Stimulated activated naive CD8-positive, alpha-beta T cell treated with anti-CD3 and anti-CD28 coated beads, Interleukin-15, Interleukin-2, amounts not matched to agents 100 U/mL and 50 U/mL, for 24 hours (primary cell): ENCODE measurements around the gene LEUTX.

Experiments
- ATAC-seq: fragments of 150-1000 bp; cut with Tn5 transposase; one replicate; pipeline ENCODE4 v1.10.0; 2021
- DNase-seq: peaks from one replicate; pipeline ENCODE4 v3.0.0; 2021

Gene LEUTX

DNA sequence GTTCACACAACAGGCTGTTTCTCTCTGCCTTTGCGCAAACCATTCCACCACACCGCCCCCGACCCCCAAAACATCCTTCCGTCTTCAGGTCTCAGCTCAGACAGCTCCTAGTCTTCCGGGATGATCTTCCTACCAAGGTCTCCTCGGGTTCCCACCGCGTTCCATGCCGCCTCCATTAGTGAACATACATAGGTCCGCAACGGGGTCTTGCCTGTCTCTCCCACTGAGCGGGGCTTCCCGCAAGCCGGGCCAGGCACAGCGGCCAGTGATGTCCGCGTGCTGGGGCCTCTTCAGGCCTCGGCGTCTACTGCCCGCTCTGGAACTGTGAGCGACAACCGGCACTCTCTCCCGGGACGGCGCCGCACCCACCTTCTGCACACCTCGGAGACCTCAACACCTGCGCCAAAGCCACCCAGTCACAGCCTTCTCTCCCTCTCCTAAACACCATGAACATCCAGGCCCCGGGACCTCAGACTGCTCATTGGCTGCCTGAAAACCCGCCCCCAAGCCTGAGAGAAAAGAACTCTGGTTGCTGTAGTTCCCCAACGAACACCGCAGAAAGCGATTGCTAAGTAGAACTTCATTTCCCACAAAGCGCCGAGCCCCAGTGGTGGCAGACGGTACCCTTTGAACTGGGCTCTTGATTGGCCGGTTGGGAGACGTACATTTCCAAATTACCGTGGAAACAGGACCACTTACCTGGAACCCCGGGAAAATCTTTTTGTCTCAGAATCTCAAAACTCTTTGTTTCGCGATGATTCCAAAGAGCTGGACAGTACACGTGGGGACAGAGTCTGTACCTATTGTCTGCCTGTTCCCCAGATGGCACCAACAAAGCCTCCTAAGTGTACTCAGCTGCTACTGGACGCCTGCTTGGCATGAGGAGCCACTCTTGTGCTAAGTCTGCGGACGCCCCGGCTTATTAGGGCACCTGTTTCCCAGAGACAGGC lies 45.8 kb downstream of the LEUTX start:
- ATAC-seq = peak; percentile 99

DNA sequence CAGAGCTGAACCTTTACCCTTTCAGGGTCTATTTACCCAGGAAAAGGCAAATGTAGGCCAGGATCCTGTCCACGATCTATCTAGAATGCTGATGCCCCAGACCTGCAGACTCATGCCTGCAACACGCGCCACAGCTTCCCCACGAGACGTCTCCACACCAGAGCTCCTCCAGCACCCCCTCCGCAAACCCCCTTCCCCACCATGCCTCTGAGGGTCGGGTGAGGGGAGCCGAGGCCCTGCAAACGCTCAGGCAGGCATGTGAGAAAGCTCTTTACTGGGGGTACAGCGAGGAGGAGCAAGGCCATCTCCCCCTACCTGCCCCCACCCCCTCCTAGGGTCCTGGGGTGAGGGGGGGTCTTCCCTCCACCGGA lies 46.4 kb downstream of the LEUTX start:
- DNase-seq (no peak), ATAC-seq (no peak)

More for the DNA sequence above, 45.8 kb downstream of the LEUTX start:
- DNase-seq = peak; percentile 85

DNA sequence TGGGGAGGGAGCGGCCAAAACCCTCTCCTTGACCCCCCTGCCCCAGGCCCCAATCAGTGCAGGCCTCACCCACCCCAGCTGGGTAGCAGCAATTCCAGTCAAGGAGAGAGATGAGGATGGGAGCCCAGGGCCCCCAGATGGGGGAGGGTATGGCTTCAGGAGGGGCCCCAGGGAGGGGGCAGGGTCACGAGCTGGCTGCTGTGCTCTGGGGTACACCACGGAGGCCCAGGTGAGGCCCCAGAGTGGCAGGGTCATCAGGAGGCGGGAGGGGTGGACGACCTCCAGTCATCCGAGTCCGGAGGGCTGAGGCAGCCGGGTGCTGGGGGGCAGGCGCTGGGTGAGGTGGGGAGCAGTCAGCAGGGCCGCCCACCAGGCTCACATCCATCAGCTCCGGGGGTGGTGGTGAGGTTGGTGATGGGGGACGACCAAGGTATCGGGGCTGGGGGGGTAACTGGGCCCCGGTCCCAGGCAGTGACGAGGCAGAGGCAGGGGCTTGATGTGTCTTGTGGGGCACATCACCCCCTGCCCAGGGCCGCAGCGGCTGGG lies 47.0 kb downstream of the LEUTX start:
- ATAC-seq (no peak), DNase-seq (no peak)

DNA sequence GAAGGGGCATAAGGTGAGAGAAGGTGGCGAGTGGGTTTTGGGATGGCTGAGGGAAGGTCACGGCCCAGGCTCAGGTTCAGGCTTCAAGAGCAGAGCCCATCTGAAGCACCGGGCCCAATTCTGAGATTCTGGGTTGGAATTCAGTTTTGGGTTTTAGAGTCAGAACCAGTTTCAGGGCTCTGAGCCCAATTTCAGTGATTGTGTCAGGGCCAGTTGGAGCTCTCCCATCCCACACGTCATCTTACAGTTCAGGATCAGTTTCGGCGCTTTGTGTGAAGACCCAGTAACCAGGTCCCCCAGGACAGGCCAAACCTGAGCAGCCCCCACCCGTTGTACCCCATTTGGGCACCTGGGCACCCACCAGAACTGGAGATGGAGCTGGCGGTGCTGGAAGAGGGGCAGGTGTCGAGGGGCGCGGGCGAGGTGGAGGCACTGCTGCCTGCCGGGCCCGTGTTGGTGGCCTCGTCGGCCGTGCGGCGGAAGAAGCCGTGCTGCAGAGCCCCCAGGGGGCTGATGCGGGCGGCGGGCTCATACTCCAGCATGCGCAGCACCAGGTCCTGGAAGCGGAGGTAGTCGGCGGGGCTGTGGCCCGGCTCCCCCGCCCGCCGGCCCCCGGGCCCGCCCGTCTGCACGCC lies 47.8 kb downstream of the LEUTX start:
- no peak for ATAC-seq

DNA sequence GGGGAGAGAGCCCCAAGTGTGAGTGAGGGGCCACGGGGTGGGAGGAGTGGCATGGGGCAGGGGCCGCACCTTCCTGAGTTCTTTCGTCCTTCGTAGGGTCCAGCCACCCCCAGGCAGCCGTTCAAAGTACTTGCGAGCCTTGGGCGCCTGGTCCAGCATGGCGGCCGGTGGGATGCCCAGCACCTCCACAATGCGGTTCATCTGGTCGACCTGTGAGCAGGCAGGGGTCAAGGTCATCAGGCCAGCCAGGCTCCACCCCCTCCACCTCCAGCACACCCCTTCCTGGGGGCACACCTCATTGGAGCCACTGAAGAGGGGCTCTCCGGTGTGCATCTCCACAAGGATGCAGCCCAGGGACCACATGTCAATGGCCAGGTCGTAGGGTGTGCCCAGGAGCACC lies 48.6 kb downstream of the LEUTX start:
- ATAC-seq = no peak

More for the DNA sequence above, 47.8 kb downstream of the LEUTX start:
- DNase-seq = no peak

DNA sequence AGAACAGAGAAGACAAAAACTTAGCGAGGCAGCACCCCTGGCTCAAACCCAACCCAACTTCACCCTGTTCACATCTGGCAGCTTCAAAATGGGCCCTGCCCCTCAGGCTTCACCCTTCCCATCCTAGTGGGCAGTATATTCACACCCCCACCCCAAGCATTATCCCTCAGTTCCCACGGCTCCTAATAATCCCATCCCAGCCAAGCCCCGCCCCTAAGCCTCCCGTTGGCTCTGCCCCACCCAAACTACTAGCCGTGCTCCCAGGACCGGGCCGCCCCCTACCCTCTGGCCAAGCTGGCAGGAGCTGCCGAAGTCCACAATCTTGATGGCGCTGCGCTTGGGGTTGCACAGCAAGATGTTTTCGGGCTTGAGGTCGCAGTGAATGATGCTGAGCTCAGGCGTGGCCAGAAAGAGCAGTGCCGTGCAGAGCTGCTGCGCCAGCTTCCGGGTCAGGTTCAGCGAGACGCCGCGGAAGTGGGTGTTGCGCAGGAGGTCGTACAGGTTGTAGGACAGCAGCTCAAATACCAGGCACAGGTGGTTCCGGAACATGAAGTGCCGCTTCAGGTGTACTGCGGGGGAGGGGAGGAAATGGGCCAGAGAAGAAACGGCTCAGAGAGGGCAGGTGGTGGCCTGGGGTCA lies 49.5 kb downstream of the LEUTX start:
- ATAC-seq = no peak
- no peak for DNase-seq

More for the DNA sequence above, 48.6 kb downstream of the LEUTX start:
- DNase-seq = no peak

DNA sequence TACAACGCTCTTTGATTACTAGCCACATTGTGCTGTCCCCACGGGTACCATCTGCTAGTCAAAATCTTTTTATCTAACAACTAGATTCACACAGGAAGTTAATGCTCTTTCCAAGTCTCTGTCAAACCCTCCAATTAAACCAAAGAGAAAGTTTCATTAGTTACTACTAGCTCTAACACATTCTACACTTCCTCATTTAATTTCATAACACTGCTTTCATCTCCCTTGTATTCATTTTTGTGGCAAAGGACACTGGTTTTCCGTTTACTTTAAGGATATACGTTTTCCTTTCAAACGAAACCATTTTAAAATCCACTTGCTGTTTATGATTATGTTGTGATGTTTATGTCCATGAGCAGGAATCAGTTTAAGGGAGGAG lies 50.0 kb downstream of the LEUTX start:
- DNase-seq = no peak
- no peak for ATAC-seq

DNA sequence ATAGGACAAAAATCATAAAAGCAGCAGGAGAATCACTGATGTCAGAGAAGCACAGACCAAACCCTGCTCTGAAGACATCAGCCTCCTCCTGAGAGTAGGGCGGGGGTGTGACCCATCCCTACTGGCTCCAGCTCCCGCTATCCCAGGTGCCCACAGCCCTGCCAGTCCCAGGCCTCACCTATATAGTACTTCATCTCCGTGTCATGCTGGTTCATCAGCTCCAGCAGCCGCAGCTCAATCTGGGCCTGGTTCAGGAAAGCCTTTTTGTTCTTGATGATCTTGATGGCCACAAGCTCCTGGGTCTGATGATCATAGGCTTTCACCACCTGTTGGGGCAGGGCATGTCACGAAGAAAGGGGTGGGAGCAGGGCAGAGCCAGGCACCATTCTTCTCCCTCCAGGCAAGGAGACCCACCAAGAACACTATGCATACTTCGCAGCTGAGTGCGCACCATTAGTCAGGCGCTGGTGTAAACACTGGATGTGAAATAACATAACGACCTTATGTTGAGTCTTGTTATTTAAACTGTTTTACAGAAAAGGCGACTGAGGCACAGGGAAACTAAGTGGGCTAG lies 51.1 kb downstream of the LEUTX start:
- ATAC-seq (no peak), DNase-seq (no peak)

DNA sequence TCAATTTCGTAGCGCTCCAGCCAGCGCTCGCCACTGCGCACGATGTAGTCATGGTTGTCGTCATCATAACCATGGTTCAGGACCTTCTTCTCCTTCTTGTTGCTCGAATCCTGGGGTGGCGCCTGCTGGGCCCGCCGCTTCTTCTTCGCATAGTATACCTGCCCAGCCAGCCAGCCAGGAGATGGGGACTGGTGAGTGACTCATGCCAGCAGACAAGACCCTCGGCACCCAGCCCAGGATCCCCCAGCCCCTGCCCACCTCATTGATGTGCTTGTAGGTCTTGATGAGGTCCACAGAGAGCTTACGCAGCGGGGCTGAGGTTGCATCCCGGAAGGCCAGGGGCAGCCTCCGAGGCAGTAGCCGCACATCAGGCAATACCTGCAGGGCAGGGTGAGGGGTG lies 51.8 kb downstream of the LEUTX start:
- ATAC-seq (no peak), DNase-seq (no peak)

DNA sequence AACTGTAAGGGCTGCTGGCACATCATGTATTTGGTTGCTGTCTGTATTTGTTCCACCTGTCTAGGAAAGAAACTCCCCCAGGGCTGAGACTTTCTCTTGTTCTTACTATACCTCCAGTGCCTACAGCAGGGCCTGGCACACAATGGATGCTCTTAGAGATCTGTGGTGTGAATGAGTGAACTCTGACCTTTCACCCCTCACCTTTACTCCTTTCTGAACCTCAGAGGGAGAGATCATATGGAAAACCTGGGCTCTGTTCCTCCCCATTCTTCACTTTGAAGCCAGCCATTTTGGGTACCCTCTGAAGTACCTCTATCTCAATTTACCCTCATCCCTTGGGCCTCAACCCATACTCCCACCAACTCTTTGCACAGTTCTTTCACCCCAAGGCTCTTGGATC lies 52.2 kb downstream of the LEUTX start:
- ATAC-seq = no peak

DNA sequence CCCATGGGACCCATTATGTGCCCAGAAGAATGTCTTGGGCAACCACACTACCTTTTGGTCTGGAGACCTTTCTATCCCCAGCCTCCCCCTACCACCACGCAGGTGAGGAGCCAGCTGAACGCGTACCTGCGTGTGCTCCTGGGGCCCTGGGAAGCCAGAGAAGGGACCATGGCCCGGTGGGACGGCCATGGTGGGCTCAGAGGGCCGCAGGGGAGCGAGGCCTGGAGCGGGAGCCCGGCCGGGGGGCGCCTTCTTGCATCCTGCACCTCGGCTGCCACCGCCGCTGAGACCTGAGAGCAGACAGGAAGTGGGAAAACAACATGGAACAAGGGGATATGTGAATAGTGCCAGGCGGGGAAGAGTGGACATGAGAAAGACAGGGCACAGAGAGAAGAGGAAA lies 53.0 kb downstream of the LEUTX start:
- DNase-seq (no peak), ATAC-seq (no peak)

More for the DNA sequence above, 52.2 kb downstream of the LEUTX start:
- no peak for DNase-seq

DNA sequence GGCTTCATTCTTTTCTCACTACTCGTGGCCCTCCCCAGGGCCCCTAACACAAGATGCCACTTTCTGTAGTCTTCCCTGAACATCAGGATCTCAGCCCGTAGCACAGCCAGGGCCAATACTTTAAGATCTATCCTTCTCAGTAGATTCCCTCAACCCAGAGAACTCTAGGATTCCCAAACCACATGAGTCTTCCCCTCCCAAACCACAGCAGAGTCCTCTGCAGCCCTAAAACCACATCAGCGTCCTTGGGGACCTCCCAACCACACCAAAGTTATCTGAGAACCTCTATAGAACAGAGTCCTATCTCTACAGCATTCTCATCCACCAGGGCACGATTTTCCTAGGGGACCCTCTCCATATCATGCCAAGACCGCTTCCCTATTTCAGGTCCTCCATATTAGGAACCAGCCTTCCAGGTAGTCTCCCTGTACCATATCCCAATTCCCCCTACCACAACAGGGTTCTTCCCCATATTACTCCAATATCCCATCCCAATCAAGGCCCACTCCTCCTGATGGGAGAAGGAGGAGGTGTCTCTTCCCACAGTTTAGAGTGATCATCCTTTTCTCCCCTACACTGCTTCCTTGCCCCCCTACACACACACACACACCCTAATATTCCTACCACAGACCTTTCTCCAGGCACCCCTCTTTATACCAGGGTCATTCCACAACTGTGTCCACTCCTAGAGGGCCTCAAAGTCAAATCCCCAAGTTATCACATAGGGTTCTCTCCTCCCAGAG lies 53.9 kb downstream of the LEUTX start:
- DNase-seq = no peak
- ATAC-seq = no peak

DNA sequence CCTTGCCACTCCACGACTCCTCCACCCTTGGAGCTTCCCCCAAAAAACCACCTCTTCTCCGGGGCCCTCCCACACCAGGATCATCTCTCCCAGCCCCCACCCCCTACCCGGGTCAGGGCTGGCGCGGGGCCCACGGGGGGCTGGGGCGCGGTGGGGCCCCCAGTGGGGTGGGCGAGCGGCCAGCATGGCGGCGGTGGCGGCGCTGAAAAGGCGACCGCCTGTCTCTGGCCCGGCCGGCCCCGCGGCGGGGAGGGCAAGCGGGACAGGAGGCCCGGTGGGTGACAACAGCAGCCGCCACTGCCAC lies 54.5 kb downstream of the LEUTX start:
- DNase-seq = no peak
- no peak for ATAC-seq

DNA sequence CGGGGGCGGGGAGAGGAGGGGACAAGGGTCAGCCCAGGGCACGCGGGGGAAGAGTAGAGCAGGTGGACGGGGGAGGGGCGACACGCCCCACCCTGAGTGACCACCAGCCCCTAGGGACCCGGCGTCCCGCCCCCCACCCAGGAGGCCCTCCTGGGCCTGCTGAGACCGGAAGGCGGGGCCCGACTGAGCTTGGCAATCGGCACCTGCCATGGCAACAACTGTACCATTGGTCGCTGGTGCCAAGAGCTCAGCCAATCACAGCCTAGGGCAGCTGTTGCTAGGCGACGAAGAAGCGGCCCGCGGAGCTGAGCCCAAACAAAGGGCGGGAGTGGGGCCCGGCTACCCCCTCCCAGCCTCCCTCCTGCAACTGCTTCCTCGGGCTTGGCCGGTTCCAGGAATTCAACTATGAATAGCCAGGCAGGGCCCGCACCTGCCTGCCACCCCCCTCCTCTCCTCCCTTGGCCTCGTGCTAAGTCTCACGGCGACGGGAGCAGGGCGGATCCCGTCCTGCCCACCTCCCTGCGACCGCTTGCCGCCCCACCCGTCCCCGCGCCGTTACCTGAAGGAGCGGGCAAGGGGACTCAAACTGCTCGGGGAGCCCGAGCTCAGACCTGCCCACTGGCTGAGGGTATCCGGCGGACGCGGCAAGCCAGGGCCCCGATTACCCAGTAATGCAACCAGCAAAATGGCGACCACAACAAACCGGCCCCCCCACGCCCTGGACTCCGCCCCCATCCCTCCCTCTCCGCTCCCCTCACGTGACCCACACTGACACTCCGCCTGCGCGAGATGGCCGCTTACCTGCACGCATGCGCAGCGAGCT lies 55.0 kb downstream of the LEUTX start, which contains the start of gene DYRK1B:
DYRK1B (minus strand) TSS at position 699 of the 823 bp plus-strand sequence. CDS start 2,295 bp downstream, outside the sequence.
- DNase-seq (peak; percentile 96), ATAC-seq (peak; percentile 92)

DNA sequence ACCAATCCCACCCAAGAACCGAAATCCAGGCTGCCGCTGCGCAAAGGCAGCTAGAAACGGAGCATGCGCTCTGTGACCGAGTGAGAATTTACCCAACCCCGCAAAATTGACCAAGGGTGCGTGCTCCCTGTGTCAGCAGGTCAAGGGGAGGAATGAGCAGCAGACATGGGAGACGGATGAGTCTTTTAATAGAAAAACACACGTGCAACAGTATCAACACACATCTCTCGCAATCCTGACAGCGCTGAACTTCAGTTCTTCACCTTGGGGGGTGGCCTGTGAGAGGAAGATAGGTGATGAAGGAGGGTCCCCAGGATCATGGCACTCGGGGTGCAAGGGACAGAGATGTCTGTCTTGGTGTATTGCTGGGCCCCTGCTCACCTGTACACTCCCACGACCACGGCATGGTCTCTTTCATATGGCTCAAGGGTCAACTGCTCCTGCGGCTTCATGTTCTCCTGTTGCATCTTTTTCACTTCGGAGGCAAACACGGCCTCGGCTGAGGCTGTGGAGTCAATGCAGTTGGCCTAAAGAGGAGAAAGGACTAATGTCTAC lies 55.7 kb downstream of the LEUTX start:
- ATAC-seq = no peak
- DNase-seq = no peak
